Activated gamma-delta T cell treated with Interleukin-2 at 50 U/mL for 16 hours (primary cell): Measurements from ENCODE around the gene CMTR1.

Source experiments
- DNase-seq: peaks from one replicate; pipeline ENCODE4 v3.0.0-alpha.2; 2020

The CMTR1 gene

GRCh38 chr6:37516076-37516919, 83.3 kb downstream of the CMTR1 start:
- peak; percentile 90 for DNase-seq

- DNase-seq, result no peak
Measured at GRCh38 chr6:37516920-37517405, 83.9 kb downstream of the CMTR1 start.

- DNase-seq, result peak; percentile 81
Measured at GRCh38 chr6:37517411-37517812, 84.4 kb downstream of the CMTR1 start.

- DNase-seq, result no peak
Measured at GRCh38 chr6:37518116-37518515, 85.1 kb downstream of the CMTR1 start.

- DNase-seq, result no peak
Measured at GRCh38 chr6:37519461-37519860, 86.4 kb downstream of the CMTR1 start.

- no peak for DNase-seq
Measured at GRCh38 chr6:37520926-37521325, 87.9 kb downstream of the CMTR1 start.

GRCh38 chr6:37521674-37522073, 88.7 kb downstream of the CMTR1 start:
- no peak for DNase-seq

GRCh38 chr6:37522836-37523235, 89.8 kb downstream of the CMTR1 start:
- DNase-seq, result no peak

- no peak for DNase-seq
Measured at GRCh38 chr6:37523412-37523811, 90.4 kb downstream of the CMTR1 start.

GRCh38 chr6:37524025-37524969, 91.3 kb downstream of the CMTR1 start:
- DNase-seq, result no peak

GRCh38 chr6:37524970-37525318, 91.9 kb downstream of the CMTR1 start:
- DNase-seq, result no peak

- no peak for DNase-seq
Measured at GRCh38 chr6:37525460-37526357, 92.7 kb downstream of the CMTR1 start.

- no peak for DNase-seq
Measured at GRCh38 chr6:37528541-37528940, 95.5 kb downstream of the CMTR1 start.

- DNase-seq, result no peak
Measured at GRCh38 chr6:37530297-37530696, 97.3 kb downstream of the CMTR1 start.

- no peak for DNase-seq
Measured at GRCh38 chr6:37531026-37531425, 98.0 kb downstream of the CMTR1 start.
